Right atrium auricular region (tissue), 2 donors: Measurements from ENCODE around the gene RAB26. TPM values are rescaled to one million over a fixed set of nuclear protein-coding genes. Genes with fewer than 3 reads are reported as not detected.

ENCODE experiments used
- DNase-seq: peaks from one replicate; pipeline ENCODE4 v3.0.0-alpha.2; 2019; ENCODE audit warnings: low spot score
- H3K27ac ChIP-seq, 2 donors: fragments of 200-600 bp; sonication (generic); 1 replicate in 1 of 2; 2 replicates in 1 of 2; pipeline ENCODE4 v1.5.1; 2016 to 2019
- H3K27me3 ChIP-seq, 2 donors: fragments of 200-600 bp; sonication (generic); one replicate each; pipeline versions ENCODE4 v1.5.1 to v1.6.0; 2017 to 2019
- H3K36me3 ChIP-seq: fragments of 200-600 bp; sonication (generic); one replicate; pipeline ENCODE4 v1.5.1; 2016
- H3K4me1 ChIP-seq, 2 donors: fragments of 200-600 bp; sonication (generic); one replicate each; pipeline versions ENCODE4 v1.5.1 to v1.6.0; 2017 to 2019
- H3K4me3 ChIP-seq, 2 donors: fragments of 200-600 bp; sonication (generic); 1 replicate in 1 of 2; 2 replicates in 1 of 2; pipeline ENCODE4 v1.5.1; 2017 to 2019; ENCODE audit warnings: mild to moderate bottlenecking in 1 of 2, moderate library complexity in 1 of 2
- H3K9me3 ChIP-seq, 2 donors: fragments of 200-600 bp; sonication (generic); one replicate each; pipeline ENCODE4 v1.5.1; 2019
- CTCF ChIP-seq, 2 donors: fragments of 200-600 bp; sonication (generic); IDR thresholded peaks; one replicate each; pipeline ENCODE4 v1.5.1; 2019; ENCODE audit warnings: antibody characterized with exemption in 2 of 2
- total RNA-seq, 2 donors: library from RNA; depleted of rRNA; stranded (reverse); fragments of >200 nt; gene quantifications; one replicate each; pipeline ENCODE4 v1.1.0, GENCODE V29; 2016

RAB26 gene
- total RNA-seq, 2 donors from 2014 or later = 0.31 to 1.4 TPM

- Histone ChIP-seq H3K4me1 (no peaks in the 10 kb centered on the region), H3K9me3 (no peaks in the 10 kb centered on the region), H3K27ac (no peak overlapping the region), H3K27me3 (no peaks in the 10 kb centered on the region), H3K36me3 (peaks cover 55% of the 10 kb centered on the region), H3K4me3 (no peak overlapping the region)
- DNase-seq = no peak
- no peak for TF ChIP-seq CTCF (IDR thresholded peaks at IDR 0.05)
Measured at GRCh38 chr16:2172688-2173335, 24.4 kb downstream of the RAB26 start.

- no peak overlapping the region for H3K27ac ChIP-seq
- peaks cover 50% of the 10 kb centered on the region for H3K36me3 ChIP-seq
- H3K4me1 ChIP-seq = no peaks in the 10 kb centered on the region
- H3K9me3 ChIP-seq = no peaks in the 10 kb centered on the region
- H3K27me3 ChIP-seq = no peaks in the 10 kb centered on the region
- no peak overlapping the region for H3K4me3 ChIP-seq
- TF ChIP-seq CTCF (IDR thresholded peaks at IDR 0.05) = no peak
- DNase-seq = no peak
Measured at GRCh38 chr16:2173366-2173765, 24.9 kb downstream of the RAB26 start.

- Histone ChIP-seq H3K36me3 (peaks cover 50% of the 10 kb centered on the region), H3K4me1 (no peaks in the 10 kb centered on the region), H3K4me3 (no peak overlapping the region), H3K9me3 (no peaks in the 10 kb centered on the region), H3K27ac (no peak overlapping the region), H3K27me3 (no peaks in the 10 kb centered on the region)
- TF ChIP-seq CTCF (IDR thresholded peaks at IDR 0.05) = no peak
- no peak for DNase-seq
Measured at GRCh38 chr16:2173916-2174315, 25.5 kb downstream of the RAB26 start.

- peaks cover 50% of the 10 kb centered on the region for H3K36me3 ChIP-seq
- H3K4me1 ChIP-seq = no peaks in the 10 kb centered on the region
- H3K4me3 ChIP-seq = no peak overlapping the region
- no peak overlapping the region for H3K27ac ChIP-seq
- DNase-seq = no peak
- H3K27me3 ChIP-seq = no peaks in the 10 kb centered on the region
- H3K9me3 ChIP-seq = no peaks in the 10 kb centered on the region
- TF ChIP-seq CTCF (IDR thresholded peaks at IDR 0.05) = no peak
Measured at GRCh38 chr16:2174396-2175131, 26.1 kb downstream of the RAB26 start.

- Histone ChIP-seq H3K27ac (no peak overlapping the region), H3K36me3 (peaks cover 50% of the 10 kb centered on the region), H3K9me3 (no peaks in the 10 kb centered on the region), H3K27me3 (no peaks in the 10 kb centered on the region), H3K4me1 (no peaks in the 10 kb centered on the region), H3K4me3 (no peak overlapping the region)
- no peak for TF ChIP-seq CTCF (IDR thresholded peaks at IDR 0.05)
- DNase-seq = no peak
Measured at GRCh38 chr16:2175454-2175853, 27.0 kb downstream of the RAB26 start.
